GM21619 (cell line): Measurements from ENCODE around the gene LRRC46.

Experiments
- ATAC-seq: cut with Tn5 transposase; IDR thresholded peaks from one replicate; pipeline ENCODE4 v1.9.1; 2021; ENCODE audit not compliant: unreplicated experiment

Gene LRRC46

GRCh38 chr17:47875011-47875985, 43.8 kb downstream of the LRRC46 start:
- no peak for ATAC-seq

- no peak for ATAC-seq
Observed at GRCh38 chr17:47877368-47878034, 46.0 kb downstream of the LRRC46 start.

GRCh38 chr17:47878203-47879027, 46.9 kb downstream of the LRRC46 start:
- ATAC-seq = no peak

- ATAC-seq = no peak
Observed at GRCh38 chr17:47879028-47879585, 47.6 kb downstream of the LRRC46 start.

GRCh38 chr17:47879776-47880454, 48.4 kb downstream of the LRRC46 start:
- ATAC-seq = no peak

- ATAC-seq = no peak
Observed at GRCh38 chr17:47882247-47882646, 50.8 kb downstream of the LRRC46 start.

- no peak for ATAC-seq
Observed at GRCh38 chr17:47882695-47883588, 51.5 kb downstream of the LRRC46 start.

- ATAC-seq = no peak
Observed at GRCh38 chr17:47883589-47884426, 52.3 kb downstream of the LRRC46 start.

GRCh38 chr17:47884427-47884740, 52.9 kb downstream of the LRRC46 start:
- no peak for ATAC-seq

GRCh38 chr17:47884905-47885730, 53.6 kb downstream of the LRRC46 start:
- no peak for ATAC-seq
